Suprapubic skin (tissue), 4 donors: Measurements from ENCODE around the gene ARHGAP27. TPM values are rescaled to one million over a fixed set of nuclear protein-coding genes. Genes with fewer than 3 reads are reported as not detected.
A peak's percentile ranks its signal among the peaks of the same experiment; 100 is the strongest.

Source experiments
- DNase-seq, 2 donors: peaks; one replicate each; pipeline ENCODE4 v3.0.0-alpha.2; 2019; ENCODE audit warnings: low spot score in 2 of 2
- H3K27ac ChIP-seq: fragments of 200-600 bp; sonication (generic); one replicate; pipeline ENCODE4 v1.5.1; 2019
- H3K27me3 ChIP-seq: fragments of 200-600 bp; sonication (generic); one replicate; pipeline ENCODE4 v1.5.1; 2019
- H3K36me3 ChIP-seq: fragments of 200-600 bp; sonication (generic); one replicate; pipeline ENCODE4 v1.5.1; 2019
- H3K4me1 ChIP-seq: fragments of 200-600 bp; sonication (generic); one replicate; pipeline ENCODE4 v1.5.1; 2019
- H3K4me3 ChIP-seq: fragments of 200-600 bp; sonication (generic); one replicate; pipeline ENCODE4 v1.5.1; 2019; ENCODE audit warnings: mild to moderate bottlenecking
- H3K9me3 ChIP-seq: fragments of 200-600 bp; sonication (generic); one replicate; pipeline ENCODE4 v1.5.1; 2019
- EP300 ChIP-seq: sonication (generic); formaldehyde crosslinking; IDR thresholded peaks from one replicate; pipeline ENCODE4 v1.6.1; 2017; ENCODE audit warnings: antibody characterized with exemption
- POLR2A ChIP-seq, 2 donors: fragments of 450-650 bp; IDR thresholded peaks; one replicate each; pipeline ENCODE4 v1.6.1; 2017; ENCODE audit warnings: antibody characterized with exemption in 2 of 2, mild to moderate bottlenecking in 2 of 2, moderate library complexity in 2 of 2
- POLR2AphosphoS5 ChIP-seq, 3 donors: sonication (generic); formaldehyde crosslinking; IDR thresholded peaks; one replicate each; pipeline ENCODE4 v1.6.1; 2017; ENCODE audit warnings: antibody characterized with exemption in 3 of 3
- WGBS: methylation state at CpG from one replicate; pipeline ENCODE4 v1.1.5; 2018; 5-methylcytosine and 5-hydroxymethylcytosine counted together
- total RNA-seq, 4 donors: library from RNA; depleted of rRNA; stranded (reverse); fragments of >200 nt; gene quantifications; one replicate each; pipeline ENCODE4 v1.1.0, GENCODE V29; 2016
- TF ChIP-seq, protein P1 (sequence below), 2 donors: fragments of 200-600 bp in 1 of 2; fragments of 450-650 bp in 1 of 2; sonication (generic) in 1 of 2; IDR thresholded peaks; one replicate each; pipeline ENCODE4 v1.5.1; 2016 to 2019; ENCODE audit warnings: antibody characterized with exemption in 2 of 2, mild to moderate bottlenecking in 1 of 2, moderate library complexity in 1 of 2

ARHGAP27 gene
- total RNA-seq, 4 donors from 2014 or later = 54.4 to 93.6 (median 71.3) TPM

DNA sequence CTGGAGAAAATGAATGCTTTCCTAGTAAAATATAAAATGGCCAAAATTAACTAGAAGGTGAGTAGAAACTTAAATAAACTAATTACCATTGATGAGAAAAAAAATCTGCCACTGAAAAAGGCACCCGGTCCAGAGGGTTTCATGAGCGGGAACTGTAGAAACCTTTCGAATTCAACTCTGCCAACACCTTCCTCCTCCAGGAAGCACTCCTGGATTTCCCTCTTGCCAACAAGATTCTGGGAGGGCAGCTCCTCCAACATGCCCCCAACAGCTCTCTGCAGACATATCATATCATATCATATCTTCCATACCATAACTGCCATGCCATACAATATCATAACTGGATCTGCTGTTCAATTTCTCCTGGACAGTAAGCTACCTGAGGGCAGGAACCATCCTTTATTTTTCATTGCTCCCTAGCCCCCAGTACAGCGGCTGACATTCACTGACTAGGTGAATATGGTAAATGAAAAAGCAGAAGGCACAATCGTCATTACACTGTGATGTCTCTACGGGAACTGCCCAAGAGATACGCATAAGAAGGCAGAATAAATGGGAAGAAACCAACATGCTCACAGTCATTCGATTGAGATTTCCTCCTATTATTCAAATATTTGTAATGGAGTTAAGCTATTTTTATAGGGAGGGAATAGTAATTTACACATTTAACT lies 9.2 kb downstream of the ARHGAP27 start:
- no peaks in the 10 kb centered on the region for H3K27me3 ChIP-seq
- whole genome bisulfite sequencing = 61% methylated on average over 8 of the region's 8 CpGs
- H3K9me3 ChIP-seq = no peaks in the 10 kb centered on the region
- DNase-seq = no peak
- no peak overlapping the region for H3K27ac ChIP-seq
- no peak overlapping the region for H3K4me3 ChIP-seq
- TF ChIP-seq EP300 (no peak), POLR2A (IDR thresholded peaks at IDR 0.05) (no peak), POLR2AphosphoS5 (IDR thresholded peaks at IDR 0.05) (no peak)
- TF ChIP-seq, protein P1, sequence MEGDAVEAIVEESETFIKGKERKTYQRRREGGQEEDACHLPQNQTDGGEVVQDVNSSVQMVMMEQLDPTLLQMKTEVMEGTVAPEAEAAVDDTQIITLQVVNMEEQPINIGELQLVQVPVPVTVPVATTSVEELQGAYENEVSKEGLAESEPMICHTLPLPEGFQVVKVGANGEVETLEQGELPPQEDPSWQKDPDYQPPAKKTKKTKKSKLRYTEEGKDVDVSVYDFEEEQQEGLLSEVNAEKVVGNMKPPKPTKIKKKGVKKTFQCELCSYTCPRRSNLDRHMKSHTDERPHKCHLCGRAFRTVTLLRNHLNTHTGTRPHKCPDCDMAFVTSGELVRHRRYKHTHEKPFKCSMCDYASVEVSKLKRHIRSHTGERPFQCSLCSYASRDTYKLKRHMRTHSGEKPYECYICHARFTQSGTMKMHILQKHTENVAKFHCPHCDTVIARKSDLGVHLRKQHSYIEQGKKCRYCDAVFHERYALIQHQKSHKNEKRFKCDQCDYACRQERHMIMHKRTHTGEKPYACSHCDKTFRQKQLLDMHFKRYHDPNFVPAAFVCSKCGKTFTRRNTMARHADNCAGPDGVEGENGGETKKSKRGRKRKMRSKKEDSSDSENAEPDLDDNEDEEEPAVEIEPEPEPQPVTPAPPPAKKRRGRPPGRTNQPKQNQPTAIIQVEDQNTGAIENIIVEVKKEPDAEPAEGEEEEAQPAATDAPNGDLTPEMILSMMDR (IDR thresholded peaks at IDR 0.05) = no peak
- peaks cover 41% of the 10 kb centered on the region for H3K4me1 ChIP-seq
- H3K36me3 ChIP-seq = peaks cover 4% of the 10 kb centered on the region

DNA sequence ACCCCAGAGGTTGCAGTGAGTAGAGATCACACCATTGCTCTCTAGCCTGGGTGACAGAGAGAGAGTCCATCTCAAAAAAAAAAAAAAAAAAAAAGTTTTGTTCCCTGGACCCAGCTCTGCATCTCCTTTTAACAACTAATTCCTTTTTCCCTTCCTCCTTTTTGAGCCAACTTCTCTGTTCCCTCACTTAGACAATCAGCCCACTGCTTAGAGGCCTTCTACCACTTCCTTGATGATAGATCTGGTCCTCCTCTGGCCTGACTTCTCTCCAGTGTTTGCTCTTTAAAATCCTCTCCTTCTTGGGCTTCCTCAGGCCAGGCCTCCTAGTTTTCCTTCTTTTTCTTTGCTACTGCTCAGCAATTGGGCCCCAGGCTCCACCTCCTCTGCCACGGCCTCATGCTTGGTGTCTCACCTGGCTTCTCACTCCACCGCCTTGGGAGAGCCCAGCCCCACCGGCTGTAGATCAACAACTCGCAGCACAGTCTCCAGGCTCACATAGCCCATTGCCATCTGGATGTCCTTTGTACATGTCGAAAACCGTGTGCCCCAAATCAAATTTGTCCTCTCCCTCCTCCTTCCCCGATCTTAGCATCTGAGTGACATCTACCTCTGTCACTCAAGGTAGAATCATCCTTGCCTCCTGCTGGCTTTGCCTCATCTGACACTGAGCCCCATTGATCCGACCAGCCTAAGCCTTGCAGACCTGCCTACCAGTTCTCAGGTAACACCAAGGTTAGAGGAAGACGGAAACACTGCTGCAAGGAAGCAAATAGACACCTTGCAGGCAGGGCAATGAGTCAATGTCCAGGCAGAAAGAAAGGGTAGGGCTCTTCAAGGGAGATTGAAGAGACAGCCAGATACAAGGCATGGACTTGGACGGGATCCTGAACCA lies 17.4 kb downstream of the ARHGAP27 start:
- Histone ChIP-seq H3K27me3 (no peaks in the 10 kb centered on the region), H3K9me3 (no peaks in the 10 kb centered on the region), H3K4me3 (no peak overlapping the region), H3K36me3 (no peaks in the 10 kb centered on the region), H3K27ac (no peak overlapping the region), H3K4me1 (peaks cover 41% of the 10 kb centered on the region)
- no peak for TF ChIP-seq POLR2A (IDR thresholded peaks at IDR 0.05)
- no peak for TF ChIP-seq EP300
- DNase-seq = no peak
- WGBS = 80% methylated on average over 10 of the region's 10 CpGs

DNA sequence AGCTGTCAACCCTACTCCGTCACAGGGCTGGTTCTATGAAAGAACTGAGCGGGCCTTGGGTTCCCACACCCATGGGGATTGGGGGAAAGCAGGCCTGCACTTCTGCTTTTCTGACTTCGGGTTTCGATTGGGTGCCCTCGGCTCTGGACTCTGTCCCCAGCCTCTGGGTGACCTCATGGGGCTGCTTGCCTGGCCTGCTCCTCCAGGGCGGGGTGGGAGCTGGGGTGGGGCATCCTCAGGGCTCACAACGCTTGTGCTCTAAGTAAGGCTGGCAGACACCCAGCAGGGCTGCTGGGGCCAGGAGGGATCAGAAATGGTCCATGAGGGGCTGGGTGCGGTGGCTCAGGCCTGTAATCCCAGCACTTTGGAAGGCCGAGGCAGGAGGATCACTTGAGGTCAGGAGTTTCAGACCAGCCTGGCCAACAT lies 19.2 kb downstream of the ARHGAP27 start:
- Histone ChIP-seq H3K4me1 (peaks cover 53% of the 10 kb centered on the region), H3K36me3 (no peaks in the 10 kb centered on the region), H3K9me3 (no peaks in the 10 kb centered on the region), H3K27ac (no peak overlapping the region), H3K4me3 (no peak overlapping the region), H3K27me3 (no peaks in the 10 kb centered on the region)
- no peak for TF ChIP-seq EP300
- no peak for TF ChIP-seq POLR2AphosphoS5 (IDR thresholded peaks at IDR 0.05)
- no peak for TF ChIP-seq POLR2A (IDR thresholded peaks at IDR 0.05)
- TF ChIP-seq, protein P1 (IDR thresholded peaks at IDR 0.05) = no peak
- WGBS = 82% methylated on average over 9 of the region's 9 CpGs
- DNase-seq = no peak

DNA sequence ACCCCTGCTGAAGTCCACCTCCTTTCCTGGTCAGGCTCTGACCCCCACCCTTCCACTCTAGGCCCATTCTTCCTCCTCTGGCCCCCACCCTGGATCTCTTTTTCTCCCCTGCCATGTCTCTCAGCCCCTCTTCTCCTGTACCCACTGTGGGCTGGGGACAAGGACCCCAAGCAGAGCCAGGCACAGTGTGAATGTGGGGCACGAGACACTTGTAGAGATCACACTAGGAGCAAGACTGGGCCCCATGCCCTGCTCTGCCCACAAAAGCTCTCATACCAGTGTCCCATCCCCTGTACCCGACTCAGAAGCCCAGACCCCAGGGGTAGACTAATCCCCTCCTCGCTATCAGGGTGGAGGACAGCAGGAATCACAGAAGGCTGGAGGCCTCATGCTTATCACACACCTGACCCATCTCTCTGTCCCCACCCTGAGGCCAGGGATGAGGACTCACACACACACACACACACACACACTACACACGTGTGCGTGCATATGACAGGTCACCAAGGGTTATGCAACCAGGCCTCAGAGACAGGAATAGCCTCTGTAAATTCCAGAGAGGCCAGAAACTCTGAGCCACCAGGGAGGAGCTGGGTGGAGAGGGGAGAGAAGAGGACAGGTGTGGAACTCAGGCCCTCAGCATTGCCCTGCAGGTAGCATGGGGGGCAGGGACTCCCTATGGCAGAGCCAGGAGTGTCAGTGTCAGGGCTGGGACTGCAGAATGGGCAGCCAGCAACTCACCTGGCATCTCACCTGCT lies 21.1 kb downstream of the ARHGAP27 start:
- Histone ChIP-seq H3K9me3 (no peaks in the 10 kb centered on the region), H3K4me1 (peaks cover 60% of the 10 kb centered on the region), H3K36me3 (no peaks in the 10 kb centered on the region), H3K27me3 (no peaks in the 10 kb centered on the region), H3K4me3 (no peak overlapping the region), H3K27ac (peak overlapping the region; percentile 11)
- no peak for DNase-seq
- 82% methylated on average over 5 of the region's 5 CpGs for WGBS
- TF ChIP-seq, protein P1 (IDR thresholded peaks at IDR 0.05) = no peak
- TF ChIP-seq POLR2AphosphoS5 (IDR thresholded peaks at IDR 0.05) = no peak
- no peak for TF ChIP-seq POLR2A (IDR thresholded peaks at IDR 0.05)
- no peak for TF ChIP-seq EP300

DNA sequence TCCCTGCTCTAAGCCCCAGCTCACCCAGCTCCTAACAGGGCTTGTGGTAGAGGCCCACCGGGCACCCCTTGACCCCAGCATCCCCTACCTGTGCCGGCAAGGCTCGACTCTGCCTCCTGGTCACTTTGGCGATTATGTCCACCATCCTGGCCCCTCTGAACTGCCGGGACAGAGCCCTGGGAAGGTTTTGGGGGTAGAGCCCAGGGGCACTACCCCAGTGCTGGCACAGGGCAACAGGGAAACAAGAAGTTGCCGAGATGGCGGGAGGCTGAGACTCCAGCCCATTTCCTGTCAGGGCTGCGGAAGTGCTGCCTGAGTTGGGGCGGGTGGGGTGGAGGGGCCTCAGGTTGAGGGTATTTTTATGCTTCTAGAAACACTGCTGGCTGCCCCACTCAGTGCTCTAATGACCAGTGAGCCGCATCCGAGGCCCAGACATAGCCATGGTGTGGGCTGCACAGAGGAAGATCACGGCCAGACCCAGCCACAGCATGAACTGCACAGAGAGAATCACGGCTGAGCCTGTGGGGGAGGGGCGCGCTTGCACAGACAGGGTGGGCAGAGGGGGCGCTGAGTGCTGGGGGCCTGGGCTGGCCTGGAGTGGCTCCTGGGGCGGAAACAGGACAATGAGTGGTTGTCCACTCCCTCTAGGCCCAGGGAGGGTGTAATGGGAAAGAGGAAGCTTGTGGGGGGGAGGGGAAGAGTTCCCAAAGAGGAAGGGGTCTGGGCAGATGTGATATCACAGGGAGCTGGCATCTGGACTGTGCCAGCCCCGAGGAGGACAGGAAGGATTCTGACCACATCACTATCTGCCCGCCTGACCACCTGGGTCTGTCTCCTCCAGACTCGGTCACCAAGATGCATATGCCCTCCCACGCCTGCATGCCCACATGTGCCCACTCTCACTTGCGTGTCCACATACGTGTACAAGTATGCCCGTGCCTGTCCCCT lies 22.3 kb downstream of the ARHGAP27 start:
- H3K4me1 ChIP-seq = peaks cover 59% of the 10 kb centered on the region
- no peak for DNase-seq
- peak overlapping the region; percentile 56 for H3K27ac ChIP-seq
- WGBS = 76% methylated on average over 22 of the region's 24 CpGs
- H3K9me3 ChIP-seq = no peaks in the 10 kb centered on the region
- no peak for TF ChIP-seq POLR2AphosphoS5 (IDR thresholded peaks at IDR 0.05)
- TF ChIP-seq POLR2A (IDR thresholded peaks at IDR 0.05) = no peak
- TF ChIP-seq EP300 = no peak
- TF ChIP-seq, protein P1 (IDR thresholded peaks at IDR 0.05) = no peak
- H3K36me3 ChIP-seq = peaks cover 5% of the 10 kb centered on the region
- H3K27me3 ChIP-seq = no peaks in the 10 kb centered on the region
- peak overlapping the region; percentile 40 for H3K4me3 ChIP-seq
